GM21528 (cell line): Measurements from ENCODE around the gene SCML1.

Source experiments
- ATAC-seq: cut with Tn5 transposase; IDR thresholded peaks from one replicate; pipeline ENCODE4 v1.9.1; 2021; ENCODE audit warnings: mild to moderate bottlenecking, moderate library complexity; ENCODE audit not compliant: unreplicated experiment, low FRiP score

SCML1 gene

GRCh38 chrX:17736856-17737709, at the start of gene SCML1:
Gene SCML1, plus strand, starts transcription at chrX:17737493. Its CDS starts 6,694 bp downstream, at chrX:17744187.
- peak; percentile 76 for ATAC-seq

DNA sequence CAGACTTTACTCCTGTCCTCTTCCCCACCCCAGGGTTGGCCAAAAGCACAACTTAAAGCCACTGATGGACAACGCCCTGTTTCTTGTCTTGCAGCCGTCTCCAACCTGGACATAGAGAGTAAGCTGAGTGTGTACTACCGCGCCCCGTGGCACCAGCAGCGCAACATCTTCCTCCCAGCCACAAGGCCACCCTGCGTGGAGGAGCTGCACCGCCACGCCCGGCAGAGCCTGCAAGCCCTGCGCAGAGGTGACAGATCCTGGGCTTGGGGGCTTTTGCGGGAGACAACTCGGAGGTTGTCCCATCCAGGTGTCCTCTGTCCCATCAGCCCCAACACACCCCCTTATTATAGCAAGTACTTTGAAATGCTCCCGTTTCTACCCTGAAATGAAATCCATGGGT, 49.6 kb upstream of the SCML1 start:
- no peak for ATAC-seq

DNA sequence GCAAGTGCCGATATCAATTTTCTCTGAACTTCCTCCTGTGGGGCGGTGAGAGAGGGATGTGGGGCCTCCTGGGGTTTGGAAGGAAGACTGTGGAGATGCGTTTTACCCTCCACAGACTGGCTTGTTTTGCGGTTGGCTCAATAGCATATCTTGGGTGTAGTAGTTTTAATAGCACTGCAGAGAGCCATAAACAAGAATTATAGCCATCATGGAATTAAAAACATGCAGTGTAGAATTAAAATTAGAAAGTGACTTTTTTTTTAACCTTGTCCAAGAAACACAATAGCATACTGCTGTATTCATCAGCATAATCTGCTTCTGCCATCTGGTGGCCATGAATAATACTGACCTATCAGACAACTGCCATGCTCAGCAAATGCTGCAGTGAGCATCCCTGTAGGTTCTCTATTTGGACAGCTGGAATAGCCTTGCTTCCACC, 47.3 kb upstream of the SCML1 start:
- ATAC-seq: peak; percentile 61

DNA sequence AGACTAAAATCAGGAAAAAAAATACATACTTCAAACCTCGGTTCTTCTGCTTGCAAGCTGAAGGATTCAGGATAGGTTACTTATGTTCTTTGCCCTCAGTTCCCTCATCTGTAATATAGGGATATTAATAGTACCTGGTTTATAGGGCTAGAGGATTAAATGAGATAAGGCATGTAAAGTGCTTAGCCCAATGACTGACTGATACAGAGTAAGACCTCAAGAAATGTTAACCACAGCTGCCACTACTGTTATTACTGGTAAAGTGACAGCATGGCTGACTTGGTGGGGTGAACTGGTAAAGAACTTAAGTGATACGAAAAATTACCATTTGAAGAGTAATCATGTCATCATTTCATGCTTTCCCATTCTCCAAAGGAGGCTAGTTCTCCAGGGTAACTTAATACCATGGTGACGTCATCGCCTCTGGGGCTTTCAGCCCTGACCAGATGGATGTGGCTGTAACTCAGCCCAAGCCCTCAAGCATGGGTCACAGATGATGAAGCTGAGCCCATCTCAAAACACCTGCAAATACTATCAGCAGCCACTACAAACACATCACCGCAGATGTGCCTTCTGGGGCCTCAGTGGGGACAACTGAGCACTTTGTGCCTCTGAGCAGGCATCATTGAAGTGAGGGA, 44.5 kb upstream of the SCML1 start:
- ATAC-seq: no peak

DNA sequence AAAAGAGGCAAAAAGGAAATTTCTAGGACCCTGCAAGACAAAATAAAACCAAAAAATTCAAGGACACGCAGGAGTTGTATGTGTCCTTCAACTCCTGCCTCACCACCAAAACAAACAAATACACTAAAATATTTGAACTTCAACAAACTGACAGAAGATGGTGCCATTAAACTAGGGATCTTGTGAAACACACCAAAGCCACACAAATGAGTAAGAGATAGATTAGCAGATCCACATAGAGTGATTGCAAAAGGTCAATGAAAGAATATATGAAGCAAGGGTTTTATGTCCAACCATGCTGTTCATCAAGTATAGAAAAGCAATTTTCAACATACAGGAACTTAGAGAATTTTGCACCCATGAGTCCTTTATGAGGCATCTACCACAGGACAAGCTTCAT, 40.1 kb upstream of the SCML1 start:
- no peak for ATAC-seq

DNA sequence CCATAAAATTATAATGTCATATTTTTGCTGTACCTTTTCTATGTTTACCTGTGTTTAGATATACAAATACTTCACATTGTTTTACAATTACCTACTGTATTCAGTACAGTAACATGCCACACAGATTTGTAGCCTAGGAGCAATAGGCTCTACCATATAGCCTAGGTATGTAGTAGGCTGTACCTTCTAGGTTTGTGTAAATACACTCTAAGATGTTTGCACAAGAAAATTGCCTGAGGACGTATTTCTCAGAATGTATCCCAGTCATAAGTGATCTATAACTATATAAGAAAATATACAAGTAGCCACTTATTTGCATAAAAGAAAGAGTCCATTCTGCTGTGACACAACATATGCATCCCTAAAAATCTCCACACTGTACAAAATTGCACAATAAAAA, 36.3 kb upstream of the SCML1 start:
- ATAC-seq: no peak

DNA sequence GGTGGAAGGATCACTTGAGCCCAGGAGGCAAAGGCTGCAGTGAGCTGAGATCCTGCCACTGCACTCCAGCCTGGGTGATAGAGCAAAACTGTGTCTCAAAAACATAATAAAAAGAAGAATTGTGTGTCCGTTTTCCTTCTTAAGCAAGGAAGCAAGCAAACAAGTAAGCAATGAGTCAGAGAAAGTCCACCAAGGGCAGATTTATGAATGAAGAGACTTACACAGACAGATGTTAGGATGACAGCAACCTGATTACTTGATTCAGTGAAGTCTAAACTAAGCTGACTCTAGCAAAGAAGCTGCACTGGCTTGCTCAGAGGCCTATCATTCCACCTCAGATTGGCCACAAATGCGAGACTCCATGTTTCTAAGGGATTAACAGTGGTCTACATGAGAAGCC, 34.1 kb upstream of the SCML1 start:
- no peak for ATAC-seq

GRCh38 chrX:17705211-17705610, 32.1 kb upstream of the SCML1 start:
- no peak for ATAC-seq

DNA sequence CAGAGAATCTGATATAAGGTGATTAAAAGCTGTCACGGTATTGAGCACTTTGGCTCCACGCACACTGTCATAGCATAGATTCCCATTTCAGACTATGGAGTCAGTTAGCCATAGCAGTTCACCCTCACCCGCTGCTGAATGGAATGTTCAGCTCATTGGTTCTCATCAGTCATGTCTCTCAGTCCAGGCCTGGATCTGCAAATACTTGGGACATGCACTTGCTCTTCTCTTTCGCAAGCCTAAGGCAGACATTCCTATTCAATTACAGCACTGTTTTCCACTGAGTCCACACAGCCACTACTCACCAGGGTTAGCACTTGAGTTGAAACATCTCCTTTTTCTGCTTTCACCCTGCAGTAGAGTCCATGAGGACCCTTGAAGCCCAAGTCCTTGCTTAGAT, 30.6 kb upstream of the SCML1 start:
- no peak for ATAC-seq

DNA sequence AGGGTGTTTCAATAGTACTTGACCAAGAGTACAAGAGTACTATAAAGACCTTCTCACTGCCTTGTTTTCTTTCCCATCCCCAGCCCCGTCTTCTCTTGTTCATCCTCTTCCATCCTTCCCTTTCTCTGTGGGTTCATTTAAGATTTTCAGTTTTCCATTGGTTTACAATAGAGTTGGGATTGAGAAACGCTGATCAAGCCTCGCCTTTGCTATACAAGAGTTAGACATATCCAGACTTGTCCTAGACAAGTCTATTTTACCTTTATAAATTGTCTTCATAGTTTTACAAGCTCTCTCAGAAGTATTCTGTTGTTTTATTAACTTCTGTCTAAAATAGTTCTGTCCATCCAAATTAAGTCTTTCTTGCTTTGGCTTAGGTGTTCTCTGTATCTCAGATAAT, 29.6 kb upstream of the SCML1 start:
- ATAC-seq: no peak

DNA sequence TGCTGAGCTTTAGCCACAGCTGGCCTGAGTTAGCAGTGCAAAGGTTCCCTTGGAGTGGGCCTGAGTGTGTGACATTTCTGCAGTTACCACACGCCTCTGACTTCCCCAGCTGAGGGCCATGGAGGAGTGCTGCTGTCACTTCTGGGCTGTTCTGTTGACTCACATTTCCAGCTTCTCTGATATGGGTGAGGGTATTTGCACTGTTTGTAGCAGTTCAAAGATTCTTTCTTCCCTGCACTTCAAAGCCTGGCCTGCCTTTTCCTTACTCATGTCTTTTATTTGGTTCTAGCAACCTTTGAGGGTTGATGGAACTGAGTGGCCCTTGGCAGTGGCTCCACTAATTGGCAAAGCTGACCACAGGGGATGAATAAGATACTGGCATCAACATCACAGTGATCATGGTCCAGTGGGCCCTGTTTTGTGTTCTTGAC, 26.4 kb upstream of the SCML1 start:
- ATAC-seq: no peak

DNA sequence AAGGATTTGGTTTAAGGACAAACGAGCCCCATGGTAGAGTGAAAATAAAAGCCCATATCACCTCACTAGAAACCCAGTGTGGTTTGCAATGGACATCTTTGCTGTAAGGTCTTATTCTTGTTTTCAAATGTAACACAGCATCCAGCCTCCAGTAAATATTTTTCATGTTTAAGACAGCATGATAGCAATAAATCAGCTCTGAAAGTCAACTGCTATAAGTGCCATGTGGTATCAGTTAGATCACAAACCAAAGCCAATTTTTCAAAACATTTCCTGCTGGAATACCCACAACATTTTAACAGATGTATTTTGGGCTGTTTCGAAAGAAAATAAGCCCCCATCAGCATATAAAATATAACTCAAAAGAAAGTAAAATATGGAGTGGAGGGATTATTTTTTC, 24.0 kb upstream of the SCML1 start:
- no peak for ATAC-seq

GRCh38 chrX:17718649-17719165, 18.6 kb upstream of the SCML1 start:
- ATAC-seq: no peak

DNA sequence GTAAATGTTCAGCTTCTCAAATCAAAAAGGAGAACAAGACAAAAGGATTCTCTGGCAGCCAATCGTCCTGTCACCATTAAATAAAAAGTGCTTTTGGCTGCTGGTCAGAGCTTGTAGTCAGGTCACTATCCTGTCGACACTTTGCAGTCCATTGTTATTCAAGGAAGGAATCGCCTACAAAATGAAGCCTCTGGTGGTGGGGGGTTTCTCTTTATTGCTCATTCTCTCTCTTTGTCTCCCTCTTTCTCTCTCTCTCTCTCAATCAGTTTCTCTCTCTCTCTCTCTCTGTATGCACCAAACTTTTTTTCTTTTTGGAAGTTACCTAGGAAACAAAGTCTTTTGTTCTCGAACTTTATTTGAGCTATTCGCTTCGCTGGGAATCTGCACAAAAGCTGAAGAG, 17.6 kb upstream of the SCML1 start:
- ATAC-seq: no peak

DNA sequence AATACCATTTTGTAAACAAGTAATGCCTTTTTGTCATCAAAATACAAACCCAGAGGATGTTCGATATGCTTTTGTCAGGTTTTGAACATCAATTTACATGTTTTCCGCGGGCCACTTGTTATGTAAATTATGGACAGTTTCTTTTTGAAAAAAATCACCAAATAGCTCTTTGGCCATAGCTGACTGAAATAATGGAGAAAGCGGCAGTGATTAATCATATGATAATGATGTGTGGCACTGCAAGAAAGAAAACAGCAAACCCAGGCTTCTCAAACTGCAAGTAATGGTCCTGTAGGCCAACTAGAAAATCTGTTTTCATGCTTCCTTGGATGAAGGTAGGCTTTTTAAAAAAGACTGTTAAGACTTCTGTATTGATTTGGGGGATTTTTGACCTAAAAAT, 15.6 kb upstream of the SCML1 start:
- ATAC-seq: no peak

DNA sequence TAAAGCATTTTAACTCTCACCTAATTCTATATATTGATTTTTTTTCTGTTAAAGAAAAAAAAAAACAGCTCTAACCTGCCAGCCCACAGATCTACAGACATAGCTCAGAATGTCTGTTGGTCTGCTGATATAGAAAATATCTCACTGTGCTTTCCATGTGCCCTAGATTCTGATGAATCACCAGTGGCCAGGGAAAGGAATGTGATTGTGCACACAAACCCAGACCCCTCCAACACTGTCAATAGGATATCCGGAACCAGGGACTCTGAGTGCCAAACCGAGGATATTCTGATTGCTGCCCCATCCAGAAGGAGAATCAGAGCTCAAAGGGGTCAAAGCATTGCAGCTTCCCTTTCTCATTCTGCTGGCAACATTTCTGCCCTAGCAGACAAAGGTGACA, 12.1 kb upstream of the SCML1 start:
- no peak for ATAC-seq

DNA sequence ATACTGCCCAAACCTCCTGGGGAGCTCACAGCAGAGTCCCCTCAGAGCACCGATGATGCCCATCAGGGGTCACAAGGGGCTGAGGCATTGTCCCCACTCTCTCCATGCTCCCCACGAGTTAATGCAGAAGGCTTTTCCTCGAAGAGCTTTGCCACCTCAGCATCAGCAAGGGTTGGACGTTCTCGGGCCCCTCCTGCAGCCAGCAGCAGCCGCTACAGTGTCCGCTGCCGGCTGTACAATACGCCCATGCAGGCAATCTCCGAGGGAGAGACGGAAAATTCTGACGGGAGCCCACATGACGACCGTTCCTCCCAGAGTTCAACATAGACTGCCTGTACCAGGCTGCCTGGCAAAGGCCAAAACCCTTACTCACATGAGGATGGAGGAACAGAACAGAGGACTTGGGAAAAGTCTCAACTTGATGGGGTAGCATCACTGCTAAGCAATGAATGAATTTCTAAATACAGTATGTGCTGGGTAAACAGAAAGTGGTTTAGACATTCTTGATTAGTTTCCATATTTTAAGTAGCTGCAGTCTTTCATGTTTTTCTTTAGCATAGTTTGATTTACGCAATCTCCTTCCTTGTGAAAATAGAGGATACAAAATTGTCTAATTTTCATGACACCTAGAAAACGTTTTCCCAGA, 5.0 kb upstream of the SCML1 start:
- no peak for ATAC-seq

DNA sequence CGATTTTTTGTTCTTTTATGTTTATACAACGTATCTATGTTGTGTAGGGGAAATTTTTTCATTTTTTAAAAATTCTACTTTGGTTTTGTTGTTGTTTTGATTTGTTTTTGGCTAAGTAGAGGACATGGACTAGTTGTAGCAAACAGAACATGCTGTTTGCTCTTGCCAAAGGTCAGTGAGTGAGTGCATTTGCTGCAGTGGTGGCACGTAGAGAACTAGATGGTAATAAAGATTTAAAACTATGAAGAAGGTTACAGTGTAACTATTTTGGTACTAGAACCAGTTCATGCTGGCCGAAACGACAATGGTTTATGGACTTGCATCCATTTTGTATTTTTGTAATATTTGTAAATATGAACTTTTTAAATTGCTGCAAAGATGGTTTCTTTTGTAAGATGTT, 1.9 kb upstream of the SCML1 start:
- ATAC-seq: no peak

- ATAC-seq: no peak
Measured at GRCh38 chrX:17736478-17736855, 826 bp upstream of the SCML1 start.

DNA sequence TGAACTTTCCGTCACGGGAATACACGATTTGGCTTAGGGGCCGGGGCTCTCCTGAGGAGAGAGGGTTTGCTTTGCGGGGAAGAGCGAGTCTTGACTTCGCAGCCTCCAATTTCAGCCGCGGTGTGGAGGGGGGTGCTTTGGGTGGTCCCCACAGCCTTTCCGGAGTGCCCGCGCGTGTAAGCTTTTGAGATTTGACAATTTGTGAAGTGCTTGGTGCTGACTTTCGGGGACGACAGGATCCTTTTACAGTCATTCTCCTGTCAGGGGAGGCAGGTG, 355 bp downstream of the SCML1 start:
- ATAC-seq: peak; percentile 7

- ATAC-seq: peak; percentile 2
Measured at GRCh38 chrX:17737986-17738713, 857 bp downstream of the SCML1 start.
